Transverse colon (tissue), 4 donors: Measurements from ENCODE around the gene MUC6.

Experiments used
- CTCF ChIP-seq, 5 experiments: fragments of 200-600 bp in 3 of 5; fragments of 450-650 bp in 2 of 5; sonication (generic) in 3 of 5; IDR thresholded peaks; 1 replicate in 2 of 5; 2 replicates in 3 of 5; pipeline ENCODE4 v1.5.1; 2016 to 2017; ENCODE audit warnings: antibody characterized with exemption in 5 of 5, inconsistent platforms in 3 of 5, mild to moderate bottlenecking in 2 of 5, moderate library complexity in 1 of 5
- POLR2A ChIP-seq: fragments of 450-650 bp; IDR thresholded peaks from one replicate; pipeline ENCODE4 v1.6.1; 2016; ENCODE audit warnings: antibody characterized with exemption, mild to moderate bottlenecking, moderate library complexity
- POLR2AphosphoS5 ChIP-seq, 3 donors: sonication (generic); formaldehyde crosslinking; IDR thresholded peaks; one replicate each; pipeline ENCODE4 v1.6.1; 2016; ENCODE audit warnings: antibody characterized with exemption in 3 of 3

- no peak for TF ChIP-seq CTCF (IDR thresholded peaks at IDR 0.05)
- TF ChIP-seq POLR2A = no peak
- no peak for TF ChIP-seq POLR2AphosphoS5 (IDR thresholded peaks at IDR 0.05)
Measured at GRCh38 chr11:1052133-1053011, 15.9 kb upstream of the MUC6 start.
